Cardiac muscle cell (in vitro differentiated cells and primary cell): ENCODE results near the gene PRKG1. TPM values are rescaled to one million over a fixed set of nuclear protein-coding genes. Genes with fewer than 3 reads are reported as not detected.
"Not testable (repeated sequence)": the region's sequence is repeated elsewhere in the genome, so short reads cannot be mapped to it uniquely, and the experiment has no call there.

Experiments used
- DNase-seq, 2 donors: peaks; one replicate each; pipeline versions ENCODE4 v3.0.0 to v3.0.0-alpha.2; 2010 to 2017; ENCODE audit warnings: low read depth in 1 of 2, low spot score in 1 of 2
- H3K27ac ChIP-seq: fragments of 200-600 bp; sonication (generic); 2 replicates; pipeline ENCODE4 v1.5.1; 2016
- H3K27me3 ChIP-seq: fragments of 200-600 bp; sonication (generic); 2 replicates; pipeline ENCODE4 v1.6.0; 2016; ENCODE audit warnings: control low read depth
- H3K36me3 ChIP-seq: fragments of 200-600 bp; sonication (generic); 2 replicates; pipeline ENCODE4 v1.5.1; 2016; ENCODE audit warnings: control low read depth
- H3K4me1 ChIP-seq: fragments of 200-600 bp; sonication (generic); 2 replicates; pipeline ENCODE4 v1.8.1; 2017; ENCODE audit warnings: low read depth, mild to moderate bottlenecking, mixed run types
- H3K4me3 ChIP-seq: fragments of 200-600 bp; sonication (generic); 2 replicates; pipeline ENCODE4 v1.5.1; 2016; ENCODE audit warnings: mild to moderate bottlenecking
- H3K9me3 ChIP-seq: fragments of 200-600 bp; sonication (generic); 2 replicates; pipeline ENCODE4 v1.5.1; 2017; ENCODE audit warnings: low read depth, mild to moderate bottlenecking, control low read depth
- CTCF ChIP-seq: IDR thresholded peaks from 2 replicates; pipeline ENCODE4 v1.5.1; 2012; ENCODE audit warnings: low read depth, mild to moderate bottlenecking, low read length
- polyA plus RNA-seq: library from polyadenylated mRNA; unstranded; fragments of >200 nt; fragmentation: Nextera tagmentation; extraction: Ambion mirVana; gene quantifications from 2 replicates; pipeline ENCODE4 v1.2.1, GENCODE V29; 2016
- total RNA-seq: library from RNA; depleted of rRNA; stranded (reverse); fragments of >200 nt; gene quantifications from 2 replicates; pipeline ENCODE4 v1.2.3, GENCODE V29; 2016

The PRKG1 gene
- total and polyA plus RNA-seq, 2 experiments from 2014 or later: 2.9 to 13.3 TPM

DNA sequence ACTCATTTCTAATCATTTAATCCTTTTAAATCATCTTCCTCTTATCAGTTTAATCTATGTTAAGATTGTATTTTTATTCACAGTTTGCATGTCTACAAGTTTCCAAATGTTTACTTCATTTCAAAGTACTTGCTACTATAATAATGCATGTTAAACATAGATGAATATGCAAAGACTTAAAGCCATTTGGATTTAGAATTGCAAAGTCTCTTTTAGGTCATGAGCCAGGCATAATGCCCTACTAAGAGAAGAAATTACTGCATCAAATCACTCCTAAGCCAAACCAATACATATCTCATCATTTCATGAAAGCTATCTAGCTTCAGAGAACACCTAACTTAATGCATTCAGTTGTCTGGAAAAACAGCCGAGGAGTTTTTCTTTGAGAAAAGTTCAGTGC is 266.1 kb downstream of the PRKG1 start:
- TF ChIP-seq CTCF: no peak
- H3K36me3 ChIP-seq: no peaks in the 10 kb centered on the region
- H3K9me3 ChIP-seq: no peaks in the 10 kb centered on the region
- no peak for DNase-seq
- no peaks in the 10 kb centered on the region for H3K27me3 ChIP-seq
- no peak overlapping the region for H3K4me3 ChIP-seq
- H3K27ac ChIP-seq: no peak overlapping the region
- H3K4me1 ChIP-seq: no peaks in the 10 kb centered on the region

- Histone ChIP-seq H3K27ac (no peak overlapping the region), H3K4me1 (no peaks in the 10 kb centered on the region), H3K4me3 (no peak overlapping the region), H3K9me3 (no peaks in the 10 kb centered on the region), H3K36me3 (no peaks in the 10 kb centered on the region), H3K27me3 (no peaks in the 10 kb centered on the region)
- peak in 1 of 2 donors; percentile 48 for DNase-seq
- TF ChIP-seq CTCF: no peak
These were observed 266.7 kb downstream of the PRKG1 start for GRCh38 chr10:51340845-51341610.

DNA sequence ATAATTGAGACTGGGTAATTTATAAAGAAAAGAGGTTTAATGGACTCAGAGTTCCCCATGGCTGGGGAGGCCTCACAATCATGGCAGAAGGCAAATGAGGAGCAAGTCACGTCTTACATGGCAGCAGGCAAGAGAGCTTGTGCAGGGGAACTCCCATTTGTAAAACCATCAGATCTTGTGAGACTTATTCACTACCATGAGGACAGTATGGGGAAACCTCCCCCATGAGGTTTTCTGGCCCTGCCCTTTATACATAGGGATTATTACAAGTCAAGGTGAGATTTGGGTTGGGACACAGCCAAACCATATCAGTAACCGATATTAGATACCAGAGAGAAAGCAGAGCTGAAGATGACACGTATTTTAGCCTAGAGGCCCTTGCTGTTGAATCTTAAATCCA is 267.5 kb downstream of the PRKG1 start:
- not testable (repeated sequence) for DNase-seq, H3K27me3 ChIP-seq, H3K36me3 ChIP-seq, H3K4me1 ChIP-seq, H3K4me3 ChIP-seq, H3K27ac ChIP-seq, H3K9me3 ChIP-seq

DNA sequence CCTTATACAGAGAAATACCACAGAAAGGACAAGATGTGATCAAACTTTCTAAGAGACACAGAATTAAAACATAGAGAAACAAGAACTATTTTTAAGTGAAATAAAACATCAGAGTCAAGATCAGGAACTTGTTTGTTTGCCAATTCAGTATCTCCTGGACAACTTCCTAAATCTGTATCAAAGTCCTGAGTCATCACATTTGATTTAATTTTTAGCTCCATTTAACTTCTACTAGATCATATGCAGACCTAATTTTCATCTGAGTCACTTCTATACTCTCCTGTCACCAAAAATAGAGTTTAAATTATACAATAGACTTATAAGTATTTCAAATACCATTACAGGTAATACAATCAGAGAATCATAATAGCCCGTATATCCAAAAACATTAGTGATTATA is 268.1 kb downstream of the PRKG1 start:
- Histone ChIP-seq H3K27ac (no peak overlapping the region), H3K36me3 (no peaks in the 10 kb centered on the region), H3K4me1 (no peaks in the 10 kb centered on the region), H3K9me3 (no peaks in the 10 kb centered on the region), H3K4me3 (no peak overlapping the region), H3K27me3 (no peaks in the 10 kb centered on the region)
- no peak for TF ChIP-seq CTCF
- DNase-seq: peak in 1 of 2 donors; percentile 20

GRCh38 chr10:51343391-51343790 is 269.1 kb downstream of the PRKG1 start:
- H3K27me3 ChIP-seq: no peaks in the 10 kb centered on the region
- H3K9me3 ChIP-seq: no peaks in the 10 kb centered on the region
- no peak overlapping the region for H3K4me3 ChIP-seq
- DNase-seq: no peak
- H3K36me3 ChIP-seq: no peaks in the 10 kb centered on the region
- H3K27ac ChIP-seq: no peak overlapping the region
- TF ChIP-seq CTCF: no peak
- no peaks in the 10 kb centered on the region for H3K4me1 ChIP-seq

DNA sequence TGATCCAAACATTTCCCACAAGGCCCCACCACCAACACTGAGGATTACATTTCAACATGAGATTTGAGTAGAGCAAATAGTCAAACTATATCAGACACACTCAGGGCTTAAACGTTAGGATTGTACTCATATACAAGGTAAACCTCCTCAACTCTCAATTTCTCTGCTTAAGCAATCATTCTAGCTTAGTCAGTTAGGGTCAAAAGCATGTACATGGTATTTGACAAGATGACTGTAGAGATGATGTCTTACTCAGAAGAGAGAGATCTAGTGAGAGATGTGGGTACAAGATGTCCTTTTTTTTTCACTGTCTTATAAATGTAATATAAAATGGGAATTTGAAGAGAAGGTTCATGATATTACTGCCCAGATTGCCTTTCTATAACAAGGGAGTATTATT is 270.1 kb downstream of the PRKG1 start:
- no peaks in the 10 kb centered on the region for H3K27me3 ChIP-seq
- H3K4me3 ChIP-seq: no peak overlapping the region
- H3K27ac ChIP-seq: no peak overlapping the region
- no peaks in the 10 kb centered on the region for H3K36me3 ChIP-seq
- H3K4me1 ChIP-seq: no peaks in the 10 kb centered on the region
- H3K9me3 ChIP-seq: no peaks in the 10 kb centered on the region
- no peak for DNase-seq
- TF ChIP-seq CTCF: no peak
